ENCODE data around the gene SYT15. TPM values are rescaled to one million over a fixed set of nuclear protein-coding genes. Genes with fewer than 3 reads are reported as not detected.
"Not testable (repeated sequence)": the region's sequence is repeated elsewhere in the genome, so short reads cannot be mapped to it uniquely, and the experiment has no call there.

Gene SYT15
- polyA plus RNA-seq, 2 donors = 1.2 to 2.1 TPM

- H3K27me3 ChIP-seq (ENCODE audit: control insufficient read depth in 1 of 2, insufficient read depth in 2 of 2, low read length in 2 of 2); H3K4me1 ChIP-seq (ENCODE audit: control insufficient read depth in 2 of 2, insufficient read depth in 2 of 2, low read length in 1 of 2); H3K36me3 ChIP-seq (ENCODE audit: control insufficient read depth in 2 of 2, insufficient read depth in 2 of 2, low read length in 1 of 2); H3K27ac ChIP-seq (ENCODE audit: low read depth in 2 of 2, low read length in 1 of 2); H3K4me3 ChIP-seq (ENCODE audit: low read depth in 1 of 2, low read length in 2 of 2); H3K9me3 ChIP-seq (ENCODE audit: control insufficient read depth in 2 of 2, insufficient read depth in 1 of 2, low read depth in 1 of 2, low read length in 1 of 2): not testable (repeated sequence)
- WGBS, 2 donors = no CpG with 5 or more reads among the region's 3 CpGs
Observed at GRCh38 chr10:46616227-46616626, 37.3 kb downstream of the SYT15 start.

GRCh38 chr10:46617134-46617533 is 38.2 kb downstream of the SYT15 start:
- not testable (repeated sequence) for H3K27ac ChIP-seq (ENCODE audit: low read depth in 2 of 2, low read length in 1 of 2); H3K36me3 ChIP-seq (ENCODE audit: control insufficient read depth in 2 of 2, insufficient read depth in 2 of 2, low read length in 1 of 2); H3K27me3 ChIP-seq (ENCODE audit: control insufficient read depth in 1 of 2, insufficient read depth in 2 of 2, low read length in 2 of 2); H3K4me3 ChIP-seq (ENCODE audit: low read depth in 1 of 2, low read length in 2 of 2); H3K4me1 ChIP-seq (ENCODE audit: control insufficient read depth in 2 of 2, insufficient read depth in 2 of 2, low read length in 1 of 2); H3K9me3 ChIP-seq (ENCODE audit: control insufficient read depth in 2 of 2, insufficient read depth in 1 of 2, low read depth in 1 of 2, low read length in 1 of 2)
- 77 to 84% methylated on average over 3 to 4 of the region's 4 CpGs for WGBS, 2 donors

- 81 to 89% methylated on average over 2 of the region's 3 CpGs for WGBS, 2 donors
Observed at GRCh38 chr10:46617913-46618312, 39.0 kb downstream of the SYT15 start.

GRCh38 chr10:46623899-46624654 is 45.1 kb downstream of the SYT15 start:
- not testable (repeated sequence) for H3K27ac ChIP-seq (ENCODE audit: low read depth in 2 of 2, low read length in 1 of 2); H3K4me3 ChIP-seq (ENCODE audit: low read depth in 1 of 2, low read length in 2 of 2); H3K27me3 ChIP-seq (ENCODE audit: control insufficient read depth in 1 of 2, insufficient read depth in 2 of 2, low read length in 2 of 2); H3K9me3 ChIP-seq (ENCODE audit: control insufficient read depth in 2 of 2, insufficient read depth in 1 of 2, low read depth in 1 of 2, low read length in 1 of 2); H3K36me3 ChIP-seq (ENCODE audit: control insufficient read depth in 2 of 2, insufficient read depth in 2 of 2, low read length in 1 of 2); H3K4me1 ChIP-seq (ENCODE audit: control insufficient read depth in 2 of 2, insufficient read depth in 2 of 2, low read length in 1 of 2)
- WGBS, 2 donors = 93 to 96% methylated on average over 3 to 4 of the region's 8 CpGs

More at GRCh38 chr10:46617913-46618312, 39.0 kb downstream of the SYT15 start:
- not testable (repeated sequence) for H3K36me3 ChIP-seq (ENCODE audit: control insufficient read depth in 2 of 2, insufficient read depth in 2 of 2, low read length in 1 of 2); H3K27ac ChIP-seq (ENCODE audit: low read depth in 2 of 2, low read length in 1 of 2); H3K9me3 ChIP-seq (ENCODE audit: control insufficient read depth in 2 of 2, insufficient read depth in 1 of 2, low read depth in 1 of 2, low read length in 1 of 2); H3K27me3 ChIP-seq (ENCODE audit: control insufficient read depth in 1 of 2, insufficient read depth in 2 of 2, low read length in 2 of 2); H3K4me3 ChIP-seq (ENCODE audit: low read depth in 1 of 2, low read length in 2 of 2); H3K4me1 ChIP-seq (ENCODE audit: control insufficient read depth in 2 of 2, insufficient read depth in 2 of 2, low read length in 1 of 2)

GRCh38 chr10:46629805-46630204 is 50.9 kb downstream of the SYT15 start:
- not testable (repeated sequence) for H3K36me3 ChIP-seq (ENCODE audit: control insufficient read depth in 2 of 2, insufficient read depth in 2 of 2, low read length in 1 of 2); H3K4me1 ChIP-seq (ENCODE audit: control insufficient read depth in 2 of 2, insufficient read depth in 2 of 2, low read length in 1 of 2); H3K27me3 ChIP-seq (ENCODE audit: control insufficient read depth in 1 of 2, insufficient read depth in 2 of 2, low read length in 2 of 2); H3K4me3 ChIP-seq (ENCODE audit: low read depth in 1 of 2, low read length in 2 of 2); H3K9me3 ChIP-seq (ENCODE audit: control insufficient read depth in 2 of 2, insufficient read depth in 1 of 2, low read depth in 1 of 2, low read length in 1 of 2); H3K27ac ChIP-seq (ENCODE audit: low read depth in 2 of 2, low read length in 1 of 2)
- no CpG with 5 or more reads among the region's 1 CpG for WGBS, 2 donors

- H3K4me1 ChIP-seq (ENCODE audit: control insufficient read depth in 2 of 2, insufficient read depth in 2 of 2, low read length in 1 of 2); H3K9me3 ChIP-seq (ENCODE audit: control insufficient read depth in 2 of 2, insufficient read depth in 1 of 2, low read depth in 1 of 2, low read length in 1 of 2); H3K4me3 ChIP-seq (ENCODE audit: low read depth in 1 of 2, low read length in 2 of 2); H3K27me3 ChIP-seq (ENCODE audit: control insufficient read depth in 1 of 2, insufficient read depth in 2 of 2, low read length in 2 of 2); H3K27ac ChIP-seq (ENCODE audit: low read depth in 2 of 2, low read length in 1 of 2); H3K36me3 ChIP-seq (ENCODE audit: control insufficient read depth in 2 of 2, insufficient read depth in 2 of 2, low read length in 1 of 2): not testable (repeated sequence)
- WGBS, 2 donors = no CpG with 5 or more reads among the region's 3 CpGs
Observed at GRCh38 chr10:46630816-46631215, 51.9 kb downstream of the SYT15 start.

GRCh38 chr10:46631683-46632082 is 52.8 kb downstream of the SYT15 start:
- H3K27me3 ChIP-seq (ENCODE audit: control insufficient read depth in 1 of 2, insufficient read depth in 2 of 2, low read length in 2 of 2); H3K4me1 ChIP-seq (ENCODE audit: control insufficient read depth in 2 of 2, insufficient read depth in 2 of 2, low read length in 1 of 2); H3K36me3 ChIP-seq (ENCODE audit: control insufficient read depth in 2 of 2, insufficient read depth in 2 of 2, low read length in 1 of 2); H3K4me3 ChIP-seq (ENCODE audit: low read depth in 1 of 2, low read length in 2 of 2); H3K27ac ChIP-seq (ENCODE audit: low read depth in 2 of 2, low read length in 1 of 2); H3K9me3 ChIP-seq (ENCODE audit: control insufficient read depth in 2 of 2, insufficient read depth in 1 of 2, low read depth in 1 of 2, low read length in 1 of 2): not testable (repeated sequence)
- no CpG with 5 or more reads among the region's 3 CpGs for WGBS, 2 donors

- H3K9me3 ChIP-seq (ENCODE audit: control insufficient read depth in 2 of 2, insufficient read depth in 1 of 2, low read depth in 1 of 2, low read length in 1 of 2); H3K4me3 ChIP-seq (ENCODE audit: low read depth in 1 of 2, low read length in 2 of 2); H3K36me3 ChIP-seq (ENCODE audit: control insufficient read depth in 2 of 2, insufficient read depth in 2 of 2, low read length in 1 of 2); H3K27ac ChIP-seq (ENCODE audit: low read depth in 2 of 2, low read length in 1 of 2); H3K4me1 ChIP-seq (ENCODE audit: control insufficient read depth in 2 of 2, insufficient read depth in 2 of 2, low read length in 1 of 2); H3K27me3 ChIP-seq (ENCODE audit: control insufficient read depth in 1 of 2, insufficient read depth in 2 of 2, low read length in 2 of 2): not testable (repeated sequence)
- WGBS, 2 donors = 24 to 31% methylated on average over 5 of the region's 5 CpGs
Observed at GRCh38 chr10:46634698-46635097, 55.8 kb downstream of the SYT15 start.

- H3K27me3 ChIP-seq (ENCODE audit: control insufficient read depth in 1 of 2, insufficient read depth in 2 of 2, low read length in 2 of 2); H3K4me1 ChIP-seq (ENCODE audit: control insufficient read depth in 2 of 2, insufficient read depth in 2 of 2, low read length in 1 of 2); H3K9me3 ChIP-seq (ENCODE audit: control insufficient read depth in 2 of 2, insufficient read depth in 1 of 2, low read depth in 1 of 2, low read length in 1 of 2); H3K36me3 ChIP-seq (ENCODE audit: control insufficient read depth in 2 of 2, insufficient read depth in 2 of 2, low read length in 1 of 2); H3K27ac ChIP-seq (ENCODE audit: low read depth in 2 of 2, low read length in 1 of 2); H3K4me3 ChIP-seq (ENCODE audit: low read depth in 1 of 2, low read length in 2 of 2): not testable (repeated sequence)
- 0 to 4% methylated on average over 4 to 7 of the region's 63 CpGs for whole genome bisulfite sequencing, 2 donors
Observed at GRCh38 chr10:46635364-46635959, 56.5 kb downstream of the SYT15 start.

- H3K9me3 ChIP-seq (ENCODE audit: control insufficient read depth in 2 of 2, insufficient read depth in 1 of 2, low read depth in 1 of 2, low read length in 1 of 2); H3K4me3 ChIP-seq (ENCODE audit: low read depth in 1 of 2, low read length in 2 of 2); H3K27me3 ChIP-seq (ENCODE audit: control insufficient read depth in 1 of 2, insufficient read depth in 2 of 2, low read length in 2 of 2); H3K27ac ChIP-seq (ENCODE audit: low read depth in 2 of 2, low read length in 1 of 2); H3K4me1 ChIP-seq (ENCODE audit: control insufficient read depth in 2 of 2, insufficient read depth in 2 of 2, low read length in 1 of 2); H3K36me3 ChIP-seq (ENCODE audit: control insufficient read depth in 2 of 2, insufficient read depth in 2 of 2, low read length in 1 of 2): not testable (repeated sequence)
Observed at GRCh38 chr10:46640005-46640404, 61.1 kb downstream of the SYT15 start.

Data from esophagus (tissue), 2 donors.